Right lobe of liver (tissue), 4 donors: Measurements from ENCODE around the gene ABHD2.

Source experiments
- CTCF ChIP-seq, 4 donors: fragments of 200-600 bp in 3 of 4; fragments of 450-650 bp in 1 of 4; IDR thresholded peaks; one replicate each; pipeline versions ENCODE4 v1.5.1 to v1.8.0; 2016 to 2022; ENCODE audit warnings: antibody characterized with exemption in 4 of 4, mild to moderate bottlenecking in 2 of 4
- POLR2A ChIP-seq: fragments of 450-650 bp; IDR thresholded peaks from one replicate; pipeline ENCODE4 v1.6.1; 2017; ENCODE audit warnings: antibody characterized with exemption, mild to moderate bottlenecking
- donor health status: DM: no; HTN: no; CAD: no.
- donor health status: DM: no; HTN: no; CAD: no.
- donor health status: DM: no; HTN: yes; CAD: no.

GRCh38 chr15:89247446-89247845 is 159.2 kb downstream of the ABHD2 start:
- TF ChIP-seq POLR2A (no peak), CTCF (IDR thresholded peaks at IDR 0.05) (no peak)
